Panc1 (cell line): ENCODE measurements around the gene POLN. TPM values are rescaled to one million over a fixed set of nuclear protein-coding genes. Genes with fewer than 3 reads are reported as not detected.
"Not testable (repeated sequence)": the region's sequence is repeated elsewhere in the genome, so short reads cannot be mapped to it uniquely, and the experiment has no call there.

Experiments used
- ATAC-seq: fragments of 200-7000 bp; cut with Tn5 transposase; 2 replicates; pipeline ENCODE4 v1.9.1; 2020; ENCODE audit warnings: mild to moderate bottlenecking, moderate library complexity
- BruUV-seq: library from RNA; stranded (reverse); fragments of 400-500 nt; replicated peaks from 2 replicates; lab custom pipeline; 2021; lab: Mats Ljungman, UMichigan
- CTCF ChIA-PET: fragments of 300-600 bp; sonication (Branson Sonifier 250); formaldehyde crosslinking; loops from one replicate; lab custom pipeline; 2022; ENCODE audit warnings: antibody characterized with exemption; lab: Charles Lee
- POLR2A ChIA-PET: fragments of 300-600 bp; sonication (Branson Sonifier 250); formaldehyde crosslinking; loops from one replicate; lab custom pipeline; 2022; ENCODE audit warnings: antibody characterized with exemption; lab: Charles Lee
- DNase-seq: peaks from one replicate; pipeline ENCODE4 v3.0.0-alpha.2; 2010; ENCODE audit warnings: low read depth, low spot score
- H3K27ac ChIP-seq: 2 replicates; pipeline ENCODE4 v1.5.1; 2011; ENCODE audit warnings: mild to moderate bottlenecking, low read length, inconsistent platforms
- H3K27me3 ChIP-seq: fragments of 200-500 bp; sonication (Bioruptor generic); 2 replicates; pipeline ENCODE4 v1.6.0; 2014; ENCODE audit warnings: low read length, inconsistent platforms; ENCODE audit not compliant: control insufficient read depth, insufficient read depth
- H3K36me3 ChIP-seq: fragments of 200-500 bp; sonication (Bioruptor generic); 2 replicates; pipeline ENCODE4 v1.5.1; 2014; ENCODE audit warnings: inconsistent platforms, mild to moderate bottlenecking, low read length, moderate library complexity; ENCODE audit not compliant: control insufficient read depth, insufficient read depth
- H3K4me1 ChIP-seq: 2 replicates; pipeline ENCODE4 v1.5.1; 2011; ENCODE audit warnings: inconsistent platforms, mild to moderate bottlenecking, low read length, moderate library complexity; ENCODE audit not compliant: control insufficient read depth, insufficient read depth
- H3K4me3 ChIP-seq, 2 experiments: 2 replicates each; pipeline ENCODE4 v1.5.1; 2011 to 2012; ENCODE audit warnings: low read depth in 2 of 2, low read length in 2 of 2, mild to moderate bottlenecking in 2 of 2, inconsistent platforms in 1 of 2, moderate library complexity in 1 of 2
- H3K9me3 ChIP-seq: fragments of 200-500 bp; sonication (Bioruptor generic); 2 replicates; pipeline ENCODE4 v1.5.1; 2014; ENCODE audit warnings: low read depth, mild to moderate bottlenecking, inconsistent platforms, low read length, moderate library complexity; ENCODE audit not compliant: control insufficient read depth, insufficient read depth
- CTCF ChIP-seq: fragments of 450-650 bp; IDR thresholded peaks from 2 replicates; pipeline ENCODE4 v1.5.1; 2017; ENCODE audit warnings: mild to moderate bottlenecking
- POLR2AphosphoS5 ChIP-seq: IDR thresholded peaks from 2 replicates; pipeline ENCODE4 v1.6.1; 2012; ENCODE audit warnings: mild to moderate bottlenecking, low read depth, low read length, moderate library complexity
- REST ChIP-seq, 2 experiments: IDR thresholded peaks; 2 replicates each; pipeline ENCODE4 v1.6.1; 2011 to 2012; ENCODE audit warnings: low read depth in 2 of 2, control low read depth in 1 of 2, low read length in 1 of 2, mild to moderate bottlenecking in 1 of 2, moderate library complexity in 1 of 2; ENCODE audit not compliant: insufficient read depth in 1 of 2
- SIN3A ChIP-seq: IDR thresholded peaks from 2 replicates; pipeline ENCODE4 v1.6.1; 2012; ENCODE audit warnings: low read depth, mild to moderate bottlenecking, low read length, moderate library complexity, borderline replicate concordance; ENCODE audit not compliant: insufficient read depth
- TCF7L2 ChIP-seq: IDR thresholded peaks from 2 replicates; pipeline ENCODE4 v1.6.1; 2011; ENCODE audit warnings: mild to moderate bottlenecking, low read depth, low read length, inconsistent platforms
- in situ Hi-C: cut with HindIII; loops from 2 replicates; pipeline ENCODE4 v1.10.0; 2016; ENCODE audit warnings: low sequenced_read_pairs, low pct_unique_long_range_greater_than_20kb
- intact Hi-C: fragments of 100-400 bp; cut with micrococcal nuclease; formaldehyde crosslinking; loops from one replicate; pipeline ENCODE4 v1.10.0; 2022; ENCODE audit not compliant: unreplicated experiment
- total RNA-seq: library from RNA; stranded (reverse); gene quantifications from one replicate; pipeline ENCODE4 v1.2.1, GENCODE V29; 2021; ENCODE audit not compliant: unreplicated experiment

The POLN gene
- total RNA-seq, 1 experiment from 2014 or later: 4.3 TPM

- in situ Hi-C loops: no loop called here
- ChIA-PET CTCF (no interaction called here), POLR2A (no interaction called here)
- DNase-seq (no peak), ATAC-seq (no peak)
- H3K36me3 ChIP-seq: no peaks in the 10 kb centered on the region
- H3K9me3 ChIP-seq: no peaks in the 10 kb centered on the region
- no peak overlapping the region for H3K27ac ChIP-seq
- no peak for TF ChIP-seq REST (IDR thresholded peaks at IDR 0.05; ENCODE audit: insufficient read depth in 1 of 2, low read depth in 2 of 2, low read length in 1 of 2)
- no peak for TF ChIP-seq CTCF
- no peak for TF ChIP-seq SIN3A
- TF ChIP-seq TCF7L2: no peak
- TF ChIP-seq POLR2AphosphoS5: no peak
- H3K4me1 ChIP-seq: no peaks in the 10 kb centered on the region
- no TSS peak for BruUV-seq
- intact Hi-C loops: no loop called here
- H3K27me3 ChIP-seq: no peaks in the 10 kb centered on the region
- H3K4me3 ChIP-seq: no peak overlapping the region
These were observed 78.6 kb downstream of the POLN start for GRCh38 chr4:2163311-2163821.

GRCh38 chr4:2161092-2161703, 80.7 kb downstream of the POLN start:
- H3K27ac ChIP-seq, ATAC-seq, POLR2A ChIA-PET, in situ Hi-C loops, BruUV-seq, CTCF ChIA-PET, H3K27me3 ChIP-seq, intact Hi-C loops, H3K36me3 ChIP-seq, H3K9me3 ChIP-seq, H3K4me3 ChIP-seq, H3K4me1 ChIP-seq, DNase-seq: not testable (repeated sequence)

GRCh38 chr4:2159931-2160330, 82.0 kb downstream of the POLN start:
- H3K27me3 ChIP-seq: no peaks in the 10 kb centered on the region
- in situ Hi-C loops (no loop called here), intact Hi-C loops (no loop called here)
- ChIA-PET POLR2A (interaction anchor here (0.6 kb wide), 1 partner anchor 300 kb away, joined by 11 read pairs; no protein-coding TSS in a partner anchor), CTCF (no interaction called here)
- ATAC-seq: no peak
- no peak overlapping the region for H3K4me3 ChIP-seq
- BruUV-seq: no TSS peak
- H3K27ac ChIP-seq: no peak overlapping the region
- TF ChIP-seq TCF7L2: no peak
- no peaks in the 10 kb centered on the region for H3K4me1 ChIP-seq
- no peak for DNase-seq
- H3K9me3 ChIP-seq: no peaks in the 10 kb centered on the region; the same call in 1 of the 2 replicates
- no peaks in the 10 kb centered on the region for H3K36me3 ChIP-seq
